Body of pancreas (tissue), 4 donors: ENCODE measurements around the gene TNFSF4. TPM values are rescaled to one million over a fixed set of nuclear protein-coding genes. Genes with fewer than 3 reads are reported as not detected.
A peak's percentile ranks its signal among the peaks of the same experiment; 100 is the strongest.

Experiments used
- ATAC-seq: fragments of 150-250 bp; one replicate; pipeline ENCODE4 v1.9.1; 2016
- DNase-seq, 4 donors: peaks; one replicate each; pipeline ENCODE4 v3.0.0-alpha.2; 2019
- H3K27ac ChIP-seq, 4 donors: fragments of 200-600 bp; sonication (generic); 1 replicate in 3 of 4; 2 replicates in 1 of 4; pipeline versions ENCODE4 v1.5.1 to v1.6.1; 2016 to 2019; ENCODE audit warnings: mild to moderate bottlenecking in 1 of 4, mixed read lengths in 1 of 4, moderate library complexity in 1 of 4
- H3K27me3 ChIP-seq, 2 donors: fragments of 200-600 bp; sonication (generic); one replicate each; pipeline ENCODE4 v1.6.0; 2016; ENCODE audit warnings: mild to moderate bottlenecking in 1 of 2
- H3K36me3 ChIP-seq, 2 donors: fragments of 200-600 bp; sonication (generic); replicated peaks in 1 of 2; 2 replicates each; pipeline ENCODE4 v1.5.1; 2016; ENCODE audit warnings: low read depth in 2 of 2; ENCODE audit not compliant: insufficient read depth in 1 of 2
- H3K4me1 ChIP-seq: fragments of 200-600 bp; sonication (generic); one replicate; pipeline ENCODE4 v1.6.0; 2016
- H3K4me3 ChIP-seq, 2 donors: fragments of 200-600 bp; sonication (generic); 1 replicate in 1 of 2; 2 replicates in 1 of 2; pipeline ENCODE4 v1.5.1; 2016 to 2019
- H3K9me3 ChIP-seq, 3 donors: fragments of 200-600 bp; sonication (generic); 1 replicate in 2 of 3; 2 replicates in 1 of 3; pipeline ENCODE4 v1.5.1; 2016
- CTCF ChIP-seq, 7 experiments: fragments of 450-650 bp in 4 of 7; fragments of 200-600 bp in 3 of 7; sonication (generic) in 3 of 7; IDR thresholded peaks; one replicate each; pipeline ENCODE4 v1.5.1; 2016 to 2019; ENCODE audit warnings: antibody characterized with exemption in 7 of 7
- POLR2A ChIP-seq, 3 donors: fragments of 450-650 bp; IDR thresholded peaks; one replicate each; pipeline ENCODE4 v1.6.1; 2016; ENCODE audit warnings: antibody characterized with exemption in 3 of 3, mild to moderate bottlenecking in 2 of 3
- WGBS, 2 donors: methylation state at CpG; one replicate each; pipeline ENCODE4 v1.1.5; 2017; 5-methylcytosine and 5-hydroxymethylcytosine counted together
- intact Hi-C: fragments of 100-400 bp; cut with DNase I; formaldehyde crosslinking; loops from one replicate; pipeline ENCODE4 v1.15.1; 2023
- total RNA-seq, 2 donors: library from RNA; depleted of rRNA; stranded (reverse); fragments of >200 nt; gene quantifications; one replicate each; pipeline ENCODE4 v1.1.0, GENCODE V29; 2016

TNFSF4 gene
- total RNA-seq, 2 donors from 2014 or later, result 1.3 TPM; not detected in 1

GRCh38 chr1:173190101-173190936, 16.8 kb downstream of the TNFSF4 start:
- intact Hi-C loops, result no loop called here

GRCh38 chr1:173187671-173188237, 19.4 kb downstream of the TNFSF4 start:
- intact Hi-C loops, result no loop called here

More at GRCh38 chr1:173190101-173190936, 16.8 kb downstream of the TNFSF4 start:
- Histone ChIP-seq H3K27me3 (no peaks in the 10 kb centered on the region), H3K36me3 (no peaks in the 10 kb centered on the region), H3K9me3 (no peaks in the 10 kb centered on the region), H3K4me1 (peaks cover 19% of the 10 kb centered on the region), H3K4me3 (no peak overlapping the region), H3K27ac (peak overlapping the region; percentile 31 to 80 (median 72))
- 16 to 18% methylated on average over 9 to 10 of the region's 10 CpGs for WGBS, 2 donors
- peak in 1 of 7 experiments; percentile 3 for TF ChIP-seq CTCF (IDR thresholded peaks at IDR 0.05)
- no peak for TF ChIP-seq POLR2A (IDR thresholded peaks at IDR 0.05)
- ATAC-seq, result peak; percentile 87
- DNase-seq, result peak; percentile 83 to 93 (median 92)

GRCh38 chr1:173181791-173182190, 25.3 kb downstream of the TNFSF4 start:
- H3K27me3 ChIP-seq, result no peaks in the 10 kb centered on the region
- DNase-seq (no peak), ATAC-seq (no peak)
- 69 to 91% methylated on average over 4 of the region's 4 CpGs for WGBS, 2 donors
- no peak overlapping the region for H3K27ac ChIP-seq
- intact Hi-C loops, result no loop called here
- TF ChIP-seq CTCF (IDR thresholded peaks at IDR 0.05), result no peak
- no peak for TF ChIP-seq POLR2A (IDR thresholded peaks at IDR 0.05)
- H3K36me3 ChIP-seq, result no peaks in the 10 kb centered on the region
- no peak overlapping the region for H3K4me3 ChIP-seq
- H3K4me1 ChIP-seq, result no peaks in the 10 kb centered on the region
- H3K9me3 ChIP-seq, result no peaks in the 10 kb centered on the region

More at GRCh38 chr1:173187671-173188237, 19.4 kb downstream of the TNFSF4 start:
- no peak for DNase-seq
- Histone ChIP-seq H3K27me3 (no peaks in the 10 kb centered on the region), H3K4me3 (no peak overlapping the region), H3K27ac (no peak overlapping the region), H3K4me1 (peaks cover 19% of the 10 kb centered on the region), H3K9me3 (no peaks in the 10 kb centered on the region), H3K36me3 (no peaks in the 10 kb centered on the region)
- TF ChIP-seq POLR2A (IDR thresholded peaks at IDR 0.05) (no peak), CTCF (IDR thresholded peaks at IDR 0.05) (no peak)
- 85% methylated on average over 3 of the region's 3 CpGs for WGBS, 2 donors
- ATAC-seq, result no peak

- TF ChIP-seq CTCF (IDR thresholded peaks at IDR 0.05) (no peak), POLR2A (IDR thresholded peaks at IDR 0.05) (no peak)
- no peak for DNase-seq
These were observed 30.9 kb downstream of the TNFSF4 start for GRCh38 chr1:173176246-173176645.

More at GRCh38 chr1:173176246-173176645, 30.9 kb downstream of the TNFSF4 start:
- no peak overlapping the region for H3K27ac ChIP-seq
- intact Hi-C loops, result no loop called here
- H3K36me3 ChIP-seq, result no peaks in the 10 kb centered on the region
- H3K27me3 ChIP-seq, result no peaks in the 10 kb centered on the region
- 85 to 89% methylated on average over 3 of the region's 3 CpGs for whole genome bisulfite sequencing, 2 donors
- H3K9me3 ChIP-seq, result peaks cover 0 to 13% (median 0%) of the 10 kb centered on the region in 3 donors
- no peaks in the 10 kb centered on the region for H3K4me1 ChIP-seq
- H3K4me3 ChIP-seq, result no peak overlapping the region
- no peak for ATAC-seq
